GM10248 (cell line): ENCODE results near the gene ZC3H6.

Experiments used
- CTCF ChIA-PET: fragments of 300-600 bp; sonication (Branson Sonifier 250); formaldehyde crosslinking; extraction: SDS; loops from one replicate; lab custom pipeline; 2021; ENCODE audit warnings: antibody characterized with exemption; lab: Yijun Ruan, JAX
- POLR2A ChIA-PET: fragments of 350-650 bp; sonication (Branson Sonifier 250); formaldehyde crosslinking; extraction: SDS; loops from one replicate; lab custom pipeline; 2020; ENCODE audit warnings: antibody characterized with exemption; lab: Yijun Ruan, JAX
- DNase-seq: peaks from one replicate; pipeline ENCODE4 v3.0.0; 2012; ENCODE audit errors: extremely low spot score
- CTCF ChIP-seq: IDR thresholded peaks from 2 replicates; pipeline ENCODE4 v1.5.1; 2012; ENCODE audit warnings: mild to moderate bottlenecking, low read depth; ENCODE audit errors: extremely low read depth, missing control alignments, control extremely low read depth

ZC3H6 gene

GRCh38 chr2:112244854-112245253 is 30.5 kb upstream of the ZC3H6 start:
- CTCF ChIA-PET, result interaction anchor here (0.9 kb wide), 1 partner anchor 15 kb away, joined by 3 read pairs; no protein-coding TSS in a partner anchor
- TF ChIP-seq CTCF, result no peak
- no peak for DNase-seq
- POLR2A ChIA-PET, result interaction anchor here (1.3 kb wide), 1 partner anchor 11 kb away, joined by 4 read pairs; no protein-coding TSS in a partner anchor

- ChIA-PET CTCF (interaction anchor here (0.8 to 5.8 kb wide), 6 partner anchors 8 to 59 kb away, joined by 3 to 37 read pairs (median 4); no protein-coding TSS in a partner anchor), POLR2A (no interaction called here)
- TF ChIP-seq CTCF, result no peak
- DNase-seq, result no peak
Measured at GRCh38 chr2:112251271-112251670, 24.1 kb upstream of the ZC3H6 start.

GRCh38 chr2:112253261-112253815 is 22.1 kb upstream of the ZC3H6 start:
- TF ChIP-seq CTCF, result no peak
- no peak for DNase-seq
- CTCF ChIA-PET, result interaction anchor here (1.9 to 2.7 kb wide), 2 partner anchors 11 to 12 kb away, joined by 7 to 9 read pairs; no protein-coding TSS in a partner anchor
- POLR2A ChIA-PET, result no interaction called here

GRCh38 chr2:112254466-112255240 is 20.7 kb upstream of the ZC3H6 start, which contains the start of gene ZC3H8:
ZC3H8 (minus strand) TSS chr2:112255042; CDS start chr2:112254981, 61 bp downstream.
- CTCF ChIA-PET, result interaction anchor here (0.8 to 2.7 kb wide), 4 partner anchors 11 to 133 kb away, joined by 3 to 9 read pairs (median 5); no protein-coding TSS in a partner anchor
- POLR2A ChIA-PET, result interaction anchor here (0.9 to 1.5 kb wide), 2 partner anchors 9 to 200 kb away, joined by 3 to 4 read pairs; partner anchors contain the start of gene TMEM87B
- TF ChIP-seq CTCF, result peak; percentile 2
- DNase-seq, result peak; percentile 100

GRCh38 chr2:112255875-112256274 is 19.5 kb upstream of the ZC3H6 start:
- ChIA-PET CTCF (interaction anchor here (0.8 to 2.7 kb wide), 5 partner anchors 10 to 327 kb away, joined by 3 to 9 read pairs (median 4); no protein-coding TSS in a partner anchor), POLR2A (interaction anchor here (0.5 to 0.9 kb wide), 2 partner anchors 10 to 408 kb away, joined by 4 read pairs; no protein-coding TSS in a partner anchor)
- DNase-seq, result no peak

More at GRCh38 chr2:112255875-112256274, 19.5 kb upstream of the ZC3H6 start:
- no peak for TF ChIP-seq CTCF
